DND-41 (cell line): Measurements from ENCODE around the gene DOP1A.

Source experiments
- ATAC-seq: fragments of 200-7000 bp; cut with Tn5 transposase; 3 replicates; pipeline ENCODE4 v1.9.1; 2021; ENCODE audit warnings: low read depth; ENCODE audit not compliant: insufficient read depth
- DNase-seq: peaks from one replicate; pipeline ENCODE4 v3.0.0-alpha.2; 2020
- H2AFZ ChIP-seq: 2 replicates; pipeline ENCODE4 v1.6.0; 2012; ENCODE audit warnings: low read depth, low read length
- H3K27ac ChIP-seq: 2 replicates; pipeline ENCODE4 v1.5.1; 2012; ENCODE audit warnings: low read length, inconsistent platforms
- H3K27me3 ChIP-seq: fragments of 200-600 bp; sonication (generic); 2 replicates; pipeline ENCODE4 v1.6.0; 2012; ENCODE audit warnings: low read length, mild to moderate bottlenecking, inconsistent platforms; ENCODE audit not compliant: insufficient read depth, poor library complexity
- H3K36me3 ChIP-seq: 2 replicates; pipeline ENCODE4 v1.5.1; 2012; ENCODE audit warnings: low read length, inconsistent platforms; ENCODE audit not compliant: insufficient read depth
- H3K4me1 ChIP-seq: 2 replicates; pipeline ENCODE4 v1.5.1; 2012; ENCODE audit warnings: mild to moderate bottlenecking, low read length; ENCODE audit not compliant: insufficient read depth
- H3K4me2 ChIP-seq: 2 replicates; pipeline ENCODE4 v1.6.0; 2012; ENCODE audit warnings: mild to moderate bottlenecking, moderate library complexity, low read length, inconsistent platforms; ENCODE audit not compliant: insufficient read depth
- H3K4me3 ChIP-seq, 2 experiments: fragments of 200-600 bp in 1 of 2; shearing (Covaris generic) in 1 of 2; 2 replicates each; pipeline ENCODE4 v1.5.1; 2012 to 2016; ENCODE audit warnings: inconsistent platforms in 2 of 2, low read length in 2 of 2, mild to moderate bottlenecking in 2 of 2, low read depth in 1 of 2, moderate library complexity in 1 of 2
- H3K79me2 ChIP-seq: 2 replicates; pipeline ENCODE4 v1.6.0; 2012; ENCODE audit warnings: low read length, inconsistent platforms; ENCODE audit not compliant: insufficient read depth
- H3K9ac ChIP-seq: 2 replicates; pipeline ENCODE4 v1.6.0; 2012; ENCODE audit warnings: low read depth, mild to moderate bottlenecking, inconsistent platforms, low read length, moderate library complexity
- H3K9me3 ChIP-seq: 2 replicates; pipeline ENCODE4 v1.5.1; 2012; ENCODE audit warnings: low read length, moderate library complexity, mild to moderate bottlenecking, inconsistent platforms; ENCODE audit not compliant: insufficient read depth, severe bottlenecking
- H4K20me1 ChIP-seq: 2 replicates; pipeline ENCODE4 v1.6.0; 2012; ENCODE audit warnings: low read length; ENCODE audit not compliant: insufficient read depth
- EZH2 ChIP-seq: IDR thresholded peaks from 3 replicates; pipeline ENCODE4 v1.6.1; 2012; ENCODE audit warnings: borderline replicate concordance, low read depth, mild to moderate bottlenecking, moderate library complexity, low read length, inconsistent platforms; ENCODE audit not compliant: severe bottlenecking
- TF ChIP-seq, protein P1 (sequence below): IDR thresholded peaks from 2 replicates; pipeline ENCODE4 v1.5.1; 2012; ENCODE audit warnings: borderline replicate concordance, low read length, moderate library complexity, mild to moderate bottlenecking; ENCODE audit not compliant: poor library complexity, severe bottlenecking; ENCODE audit errors: extremely low read depth

Gene DOP1A

DNA sequence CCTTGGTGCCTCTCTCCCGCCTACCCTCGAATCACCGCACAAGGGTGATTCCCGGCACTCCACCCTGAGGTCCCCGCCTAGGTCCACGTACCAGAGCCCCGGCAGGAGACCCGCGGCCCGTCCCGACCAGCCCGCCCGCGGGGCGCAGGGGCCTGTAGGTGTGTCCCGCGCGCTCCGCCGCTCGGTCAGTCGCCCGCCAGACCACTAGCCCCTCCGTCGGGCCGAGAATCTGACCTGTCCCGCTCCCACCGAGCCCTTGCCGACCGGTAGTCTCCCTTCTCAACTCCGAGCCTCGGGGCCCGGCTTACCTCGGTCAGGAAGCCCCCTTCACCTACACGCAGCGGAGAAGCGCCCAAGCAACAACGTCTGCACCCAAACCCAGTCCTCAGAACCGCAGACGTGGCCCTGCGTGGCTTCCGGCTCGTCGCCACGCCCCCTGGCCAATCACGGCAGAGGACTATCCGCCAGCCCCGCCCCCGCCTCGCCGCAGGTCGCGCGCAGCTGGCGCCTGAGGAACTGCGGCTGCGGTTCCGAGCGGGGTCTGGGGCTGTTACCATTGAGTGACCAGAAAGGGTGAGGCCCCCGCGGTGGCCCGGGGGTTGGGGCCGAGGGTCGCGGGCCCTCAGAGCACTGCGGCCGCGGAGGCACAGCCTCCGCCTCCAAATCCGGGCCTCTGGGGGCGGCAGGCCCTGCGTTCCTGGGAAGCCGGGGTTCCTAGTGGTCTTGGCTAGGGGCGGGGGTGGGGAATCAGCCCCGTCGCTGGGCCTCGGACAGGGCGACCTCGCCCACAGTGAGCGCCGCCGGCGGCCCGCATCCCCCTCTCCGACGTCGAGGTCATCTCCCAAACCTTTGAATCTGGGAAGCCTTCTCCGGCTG is 125.6 kb downstream of the DOP1A start, which contains the start of the genes PGM3 and RWDD2A:
TSS of gene PGM3 (minus strand) at position 395 of the 876 bp plus-strand sequence. CDS start 2,253 bp downstream, outside the sequence.
TSS of gene RWDD2A (plus strand) at position 487 of the 876 bp plus-strand sequence. CDS start 1,095 bp downstream, outside the sequence.
- DNase-seq: peak; percentile 90
- ATAC-seq: peak; percentile 97
- TF ChIP-seq, protein P1, sequence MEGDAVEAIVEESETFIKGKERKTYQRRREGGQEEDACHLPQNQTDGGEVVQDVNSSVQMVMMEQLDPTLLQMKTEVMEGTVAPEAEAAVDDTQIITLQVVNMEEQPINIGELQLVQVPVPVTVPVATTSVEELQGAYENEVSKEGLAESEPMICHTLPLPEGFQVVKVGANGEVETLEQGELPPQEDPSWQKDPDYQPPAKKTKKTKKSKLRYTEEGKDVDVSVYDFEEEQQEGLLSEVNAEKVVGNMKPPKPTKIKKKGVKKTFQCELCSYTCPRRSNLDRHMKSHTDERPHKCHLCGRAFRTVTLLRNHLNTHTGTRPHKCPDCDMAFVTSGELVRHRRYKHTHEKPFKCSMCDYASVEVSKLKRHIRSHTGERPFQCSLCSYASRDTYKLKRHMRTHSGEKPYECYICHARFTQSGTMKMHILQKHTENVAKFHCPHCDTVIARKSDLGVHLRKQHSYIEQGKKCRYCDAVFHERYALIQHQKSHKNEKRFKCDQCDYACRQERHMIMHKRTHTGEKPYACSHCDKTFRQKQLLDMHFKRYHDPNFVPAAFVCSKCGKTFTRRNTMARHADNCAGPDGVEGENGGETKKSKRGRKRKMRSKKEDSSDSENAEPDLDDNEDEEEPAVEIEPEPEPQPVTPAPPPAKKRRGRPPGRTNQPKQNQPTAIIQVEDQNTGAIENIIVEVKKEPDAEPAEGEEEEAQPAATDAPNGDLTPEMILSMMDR: no peak
- TF ChIP-seq EZH2: no peak
- H3K4me3 ChIP-seq: peak within 1 kb of the TSS; percentile 74 to 88
- peak within 1 kb of the TSS; percentile 79 for H3K27ac ChIP-seq
- peak within 1 kb of the TSS; percentile 86 for H3K9ac ChIP-seq
- peak within 1 kb of the TSS; percentile 93 for H3K4me2 ChIP-seq
- H3K79me2 ChIP-seq: peaks cover 19% of the 10 kb centered on the region
- H3K36me3 ChIP-seq: peaks cover 29% of the 10 kb centered on the region
- no peaks in the 10 kb centered on the region for H4K20me1 ChIP-seq
- no peaks in the 10 kb centered on the region for H3K9me3 ChIP-seq
- peaks cover 34% of the 10 kb centered on the region for H3K4me1 ChIP-seq
- H3K27me3 ChIP-seq: no peaks in the 10 kb centered on the region
- peak within 1 kb of the TSS; percentile 92 for H2AFZ ChIP-seq

DNA sequence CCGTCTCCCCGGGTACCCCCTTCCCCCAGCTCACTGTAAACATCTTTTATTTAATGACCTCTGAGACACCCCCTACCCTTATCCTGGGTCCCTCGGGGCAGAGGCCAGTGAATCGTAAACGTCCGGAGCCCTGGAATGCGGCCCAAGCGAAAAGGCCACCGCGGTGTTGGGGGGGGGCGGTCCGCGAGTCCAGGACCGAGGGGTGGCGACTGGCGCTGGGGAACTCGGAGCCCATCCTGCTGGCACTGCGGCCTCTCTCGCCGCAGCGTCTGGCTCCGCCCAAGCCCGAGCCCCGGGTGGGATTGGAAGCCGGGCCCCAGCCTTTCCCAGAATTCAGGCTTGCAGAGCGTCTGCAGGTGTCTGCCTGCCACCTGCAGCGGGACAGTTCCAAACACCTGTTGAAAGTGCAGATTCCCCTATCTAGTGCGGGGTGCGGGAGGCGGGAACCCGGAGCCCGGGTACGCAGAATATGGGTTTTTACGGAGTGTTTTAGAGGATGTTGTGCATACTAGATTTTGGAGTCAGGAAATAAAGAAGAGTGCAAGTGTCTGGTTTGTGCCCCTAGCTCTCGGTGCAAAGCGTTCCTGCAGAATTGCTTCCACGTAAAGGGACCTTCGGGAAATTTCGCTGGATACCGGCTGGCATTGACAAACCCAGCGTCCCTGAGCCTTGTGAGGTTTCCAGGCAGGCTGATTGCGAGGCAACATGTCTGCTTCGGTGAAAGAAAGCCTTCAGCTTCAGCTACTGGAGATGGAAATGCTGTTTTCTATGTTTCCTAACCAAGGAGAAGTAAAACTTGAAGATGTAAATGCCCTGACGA is 126.5 kb downstream of the DOP1A start:
- no peak for ATAC-seq

DNA sequence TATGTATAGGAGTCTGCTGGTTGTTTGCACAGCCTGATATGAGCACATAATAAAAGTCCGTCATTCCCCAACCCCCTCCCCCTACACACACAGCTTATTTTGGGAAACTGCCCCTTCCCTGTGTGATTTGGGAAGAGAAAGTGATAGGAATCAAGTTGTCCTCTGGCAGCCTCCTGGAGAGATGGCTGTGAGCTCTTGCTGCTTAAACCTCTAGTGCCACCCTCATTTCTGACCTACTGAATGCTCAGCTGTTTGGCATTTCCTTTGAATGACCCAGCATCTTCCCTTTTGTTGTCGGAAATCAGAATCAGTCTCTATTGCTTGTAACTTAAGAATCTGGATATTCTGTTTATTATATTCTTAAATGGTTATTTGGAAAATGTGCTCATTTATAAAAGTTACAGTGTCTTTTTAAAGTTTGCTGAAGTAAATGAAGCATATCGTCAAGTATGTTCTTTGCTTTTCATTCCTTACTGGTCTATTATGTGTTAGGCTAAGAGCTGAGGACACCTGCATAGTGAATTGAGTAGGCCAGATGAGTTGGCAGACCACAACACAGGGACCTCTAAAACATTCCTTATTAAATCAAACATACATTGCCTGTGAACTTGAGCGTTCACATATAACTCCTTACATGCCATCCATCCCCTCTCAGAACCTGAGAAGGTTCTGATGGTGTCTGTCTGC is 131.2 kb downstream of the DOP1A start:
- peaks cover 13% of the 10 kb centered on the region for H3K4me1 ChIP-seq
- DNase-seq (no peak), ATAC-seq (peak; percentile 35; the same call in 1 of the 3 replicates)
- H3K9me3 ChIP-seq: no peaks in the 10 kb centered on the region
- no peak overlapping the region for H3K9ac ChIP-seq
- no peaks in the 10 kb centered on the region for H4K20me1 ChIP-seq
- TF ChIP-seq EZH2: no peak
- TF ChIP-seq, protein P1: no peak
- H3K4me3 ChIP-seq: no peak overlapping the region
- H3K27ac ChIP-seq: no peak overlapping the region
- H3K36me3 ChIP-seq: peaks cover 10% of the 10 kb centered on the region
- no peak overlapping the region for H2AFZ ChIP-seq
- no peak overlapping the region for H3K4me2 ChIP-seq
- H3K79me2 ChIP-seq: no peaks in the 10 kb centered on the region
- H3K27me3 ChIP-seq: no peaks in the 10 kb centered on the region

More for the DNA sequence above, 126.5 kb downstream of the DOP1A start:
- Histone ChIP-seq H3K27ac (peak overlapping the region; percentile 79; the same call in 1 of the 2 replicates), H3K4me1 (peaks cover 34% of the 10 kb centered on the region), H3K79me2 (peaks cover 19% of the 10 kb centered on the region), H3K9ac (peak overlapping the region; percentile 86), H3K4me2 (peak overlapping the region; percentile 93), H3K36me3 (peaks cover 23% of the 10 kb centered on the region), H2AFZ (peak overlapping the region; percentile 92), H3K27me3 (no peaks in the 10 kb centered on the region), H3K9me3 (no peaks in the 10 kb centered on the region), H4K20me1 (no peaks in the 10 kb centered on the region), H3K4me3 (peak overlapping the region; percentile 74 to 88)
- TF ChIP-seq, protein P1: no peak
- TF ChIP-seq EZH2: no peak
- DNase-seq: peak; percentile 21
